Neutrophil (primary cell): ENCODE results near the gene USP14.

Source experiments
- H3K27ac ChIP-seq: fragments of 200-600 bp; sonication (generic); 2 replicates; pipeline ENCODE4 v1.5.1; 2016; ENCODE audit warnings: mild to moderate bottlenecking, moderate library complexity
- H3K27me3 ChIP-seq: fragments of 200-600 bp; sonication (generic); 2 replicates; pipeline ENCODE4 v1.6.0; 2016; ENCODE audit warnings: mild to moderate bottlenecking
- H3K36me3 ChIP-seq: fragments of 200-600 bp; sonication (generic); 2 replicates; pipeline ENCODE4 v1.5.1; 2017
- H3K4me1 ChIP-seq, 2 experiments: fragments of 200-600 bp in 1 of 2; sonication (generic) in 1 of 2; 1 replicate in 1 of 2; 2 replicates in 1 of 2; pipeline versions ENCODE4 v1.5.1 to v1.6.1; 2013 to 2016; ENCODE audit warnings: low read depth in 1 of 2, low read length in 1 of 2, mild to moderate bottlenecking in 1 of 2, moderate library complexity in 1 of 2; ENCODE audit not compliant: control insufficient read depth in 1 of 2, insufficient read depth in 1 of 2
- H3K4me3 ChIP-seq, 2 experiments: fragments of 200-600 bp in 1 of 2; sonication (generic) in 1 of 2; 1 replicate in 1 of 2; 2 replicates in 1 of 2; pipeline ENCODE4 v1.5.1; 2013 to 2016; ENCODE audit warnings: low read depth in 1 of 2, low read length in 1 of 2, mild to moderate bottlenecking in 1 of 2, moderate library complexity in 1 of 2
- H3K9me3 ChIP-seq: fragments of 200-600 bp; sonication (generic); 2 replicates; pipeline ENCODE4 v1.5.1; 2016
- CTCF ChIP-seq: fragments of 200-600 bp; sonication (generic); IDR thresholded peaks from 2 replicates; pipeline ENCODE4 v1.5.1; 2016; ENCODE audit warnings: antibody characterized with exemption

The USP14 gene

GRCh38 chr18:261398-262073 lies 103.2 kb downstream of the USP14 start:
- TF ChIP-seq CTCF: no peak

More at GRCh38 chr18:261398-262073, 103.2 kb downstream of the USP14 start:
- Histone ChIP-seq H3K27ac (no peak overlapping the region), H3K36me3 (peaks cover 44% of the 10 kb centered on the region), H3K27me3 (no peaks in the 10 kb centered on the region), H3K4me1 (no peaks in the 10 kb centered on the region), H3K9me3 (no peaks in the 10 kb centered on the region), H3K4me3 (no peak overlapping the region)
